Glomerular visceral epithelial cell (primary cell): ENCODE results near the gene SCGN.
"Not testable (repeated sequence)": the region's sequence is repeated elsewhere in the genome, so short reads cannot be mapped to it uniquely, and the experiment has no call there.

Experiments
- DNase-seq: peaks from one replicate; pipeline ENCODE4 v3.0.0-alpha.2; 2016; ENCODE audit errors: extremely low spot score

The SCGN gene

GRCh38 chr6:25727028-25727427 lies 75.0 kb downstream of the SCGN start:
- DNase-seq = no peak

- no peak for DNase-seq
Observed at GRCh38 chr6:25730907-25731306, 78.9 kb downstream of the SCGN start.

- no peak for DNase-seq
Observed at GRCh38 chr6:25731721-25732120, 79.7 kb downstream of the SCGN start.

- no peak for DNase-seq
Observed at GRCh38 chr6:25732468-25733198, 80.6 kb downstream of the SCGN start.

- DNase-seq = no peak
Observed at GRCh38 chr6:25735261-25735660, 83.2 kb downstream of the SCGN start.

- no peak for DNase-seq
Observed at GRCh38 chr6:25743868-25744267, 91.9 kb downstream of the SCGN start.

GRCh38 chr6:25745836-25746235 lies 93.8 kb downstream of the SCGN start:
- no peak for DNase-seq

GRCh38 chr6:25746968-25747367 lies 95.0 kb downstream of the SCGN start:
- no peak for DNase-seq

- no peak for DNase-seq
Observed at GRCh38 chr6:25747477-25747876, 95.5 kb downstream of the SCGN start.

- no peak for DNase-seq
Observed at GRCh38 chr6:25748049-25748448, 96.0 kb downstream of the SCGN start.

- not testable (repeated sequence) for DNase-seq
Observed at GRCh38 chr6:25748601-25749517, 96.8 kb downstream of the SCGN start.

GRCh38 chr6:25749837-25750236 lies 97.8 kb downstream of the SCGN start:
- DNase-seq = no peak

- DNase-seq = no peak
Observed at GRCh38 chr6:25750906-25751305, 98.9 kb downstream of the SCGN start.
